ENCODE measurements around the gene CLCNKB.

DNA sequence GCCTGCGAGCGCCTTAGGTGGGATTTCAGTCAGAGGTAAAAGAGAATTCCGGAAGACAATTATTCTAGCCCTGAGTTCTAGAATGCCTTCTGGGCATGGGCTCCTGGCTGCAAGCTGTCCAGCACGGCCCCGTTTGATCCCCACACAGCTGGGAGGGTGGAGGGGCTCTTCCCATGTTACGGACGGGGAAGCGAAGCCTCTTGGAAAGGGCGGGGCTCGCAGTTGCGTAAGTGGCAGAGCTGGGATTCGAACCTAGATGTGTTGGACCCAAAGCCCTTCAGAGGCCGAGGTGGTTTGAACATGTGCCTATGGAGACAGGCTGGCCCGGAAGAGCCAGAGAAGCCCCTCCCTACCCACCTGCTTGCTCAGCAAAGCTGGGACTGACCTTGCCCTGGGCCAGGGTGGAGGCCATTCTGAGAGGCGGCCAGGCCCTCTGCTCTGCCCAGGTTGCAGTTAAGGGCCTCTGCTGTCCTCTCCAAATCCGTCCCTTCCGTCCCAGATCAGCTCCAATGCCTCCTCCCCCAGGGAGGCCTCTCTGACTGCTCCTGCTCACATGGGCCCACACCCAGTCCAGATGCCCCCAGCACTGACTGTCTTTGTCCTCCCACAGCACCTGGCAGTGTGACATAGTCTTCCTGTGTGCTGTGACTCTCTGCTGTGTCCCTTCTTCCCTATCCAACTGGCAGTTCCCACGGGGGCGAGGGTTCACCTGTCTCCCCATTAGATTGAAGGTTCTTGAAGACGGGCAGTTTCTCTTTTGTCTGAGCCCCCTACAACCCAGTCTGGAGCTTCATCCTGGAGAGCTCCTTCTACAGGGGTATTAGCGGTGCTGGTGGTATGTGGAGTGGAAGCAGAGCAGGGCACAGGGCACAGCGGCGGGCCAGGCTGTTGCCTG, 24.6 kb upstream of the CLCNKB start:
- TF ChIP-seq, protein P1, sequence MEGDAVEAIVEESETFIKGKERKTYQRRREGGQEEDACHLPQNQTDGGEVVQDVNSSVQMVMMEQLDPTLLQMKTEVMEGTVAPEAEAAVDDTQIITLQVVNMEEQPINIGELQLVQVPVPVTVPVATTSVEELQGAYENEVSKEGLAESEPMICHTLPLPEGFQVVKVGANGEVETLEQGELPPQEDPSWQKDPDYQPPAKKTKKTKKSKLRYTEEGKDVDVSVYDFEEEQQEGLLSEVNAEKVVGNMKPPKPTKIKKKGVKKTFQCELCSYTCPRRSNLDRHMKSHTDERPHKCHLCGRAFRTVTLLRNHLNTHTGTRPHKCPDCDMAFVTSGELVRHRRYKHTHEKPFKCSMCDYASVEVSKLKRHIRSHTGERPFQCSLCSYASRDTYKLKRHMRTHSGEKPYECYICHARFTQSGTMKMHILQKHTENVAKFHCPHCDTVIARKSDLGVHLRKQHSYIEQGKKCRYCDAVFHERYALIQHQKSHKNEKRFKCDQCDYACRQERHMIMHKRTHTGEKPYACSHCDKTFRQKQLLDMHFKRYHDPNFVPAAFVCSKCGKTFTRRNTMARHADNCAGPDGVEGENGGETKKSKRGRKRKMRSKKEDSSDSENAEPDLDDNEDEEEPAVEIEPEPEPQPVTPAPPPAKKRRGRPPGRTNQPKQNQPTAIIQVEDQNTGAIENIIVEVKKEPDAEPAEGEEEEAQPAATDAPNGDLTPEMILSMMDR (IDR thresholded peaks at IDR 0.05; ENCODE audit: low read depth, low read length) = no peak
- TF ChIP-seq EZH2phosphoT487 (IDR thresholded peaks at IDR 0.05; ENCODE audit: low read depth) = no peak

All from OCI-LY3 (cell line).